GM23338 (cell line): ENCODE results near the gene ATF6. TPM values are rescaled to one million over a fixed set of nuclear protein-coding genes. Genes with fewer than 3 reads are reported as not detected.

Experiments
- ATAC-seq: fragments of 200-7000 bp; cut with Tn5 transposase; 3 replicates; pipeline ENCODE4 v1.9.1; 2020
- DNase-seq: peaks from one replicate; pipeline ENCODE4 v3.0.0-alpha.2; 2015; ENCODE audit warnings: low spot score
- H2AFZ ChIP-seq: fragments of 200-600 bp; sonication (generic); 2 replicates; pipeline ENCODE4 v1.8.0; 2016; ENCODE audit warnings: antibody characterized with exemption, mild to moderate bottlenecking, moderate library complexity
- H3F3A ChIP-seq: fragments of 200-600 bp; sonication (generic); replicated peaks from 2 replicates; pipeline ENCODE4 v1.8.0; 2017; ENCODE audit warnings: antibody characterized with exemption, mixed run types, low read depth
- H3K27ac ChIP-seq: fragments of 200-600 bp; sonication (generic); 2 replicates; pipeline ENCODE4 v1.6.1; 2016; ENCODE audit warnings: low read depth
- H3K27me3 ChIP-seq: fragments of 200-600 bp; sonication (generic); 2 replicates; pipeline ENCODE4 v1.8.0; 2016; ENCODE audit warnings: mild to moderate bottlenecking, mixed run types, moderate library complexity; ENCODE audit not compliant: insufficient read depth
- H3K36me3 ChIP-seq: fragments of 200-600 bp; sonication (generic); 2 replicates; pipeline ENCODE4 v1.8.0; 2016; ENCODE audit warnings: mild to moderate bottlenecking; ENCODE audit not compliant: insufficient read depth
- H3K4me1 ChIP-seq: fragments of 200-600 bp; sonication (generic); 2 replicates; pipeline ENCODE4 v1.8.0; 2016; ENCODE audit warnings: mild to moderate bottlenecking, moderate library complexity; ENCODE audit not compliant: insufficient read depth
- H3K4me2 ChIP-seq: fragments of 200-600 bp; sonication (generic); 2 replicates; pipeline ENCODE4 v1.7.1; 2017; ENCODE audit warnings: mixed run types
- H3K4me3 ChIP-seq: fragments of 200-600 bp; sonication (generic); 2 replicates; pipeline ENCODE4 v1.6.1; 2016; ENCODE audit warnings: mixed run types
- H3K79me2 ChIP-seq: fragments of 200-600 bp; sonication (generic); replicated peaks from 2 replicates; pipeline ENCODE4 v1.8.0; 2017; ENCODE audit warnings: mild to moderate bottlenecking; ENCODE audit not compliant: insufficient read depth
- H3K9me2 ChIP-seq: fragments of 200-600 bp; sonication (generic); 2 replicates; pipeline ENCODE4 v1.8.0; 2017; ENCODE audit not compliant: insufficient read depth
- H4K20me1 ChIP-seq: fragments of 200-600 bp; sonication (generic); replicated peaks from 2 replicates; pipeline ENCODE4 v1.8.0; 2017; ENCODE audit warnings: mild to moderate bottlenecking; ENCODE audit not compliant: insufficient read depth
- H3K27ac Mint-ChIP-seq: 2 replicates; pipeline ENCODE4 v1.8.0; 2020; ENCODE audit warnings: inconsistent platforms, mild to moderate bottlenecking, moderate library complexity, mixed read lengths
- H3K27me3 Mint-ChIP-seq: 3 replicates; pipeline ENCODE4 v1.8.0; 2022; ENCODE audit warnings: low read depth, mild to moderate bottlenecking, moderate library complexity, mixed read lengths, inconsistent platforms; ENCODE audit not compliant: insufficient read depth, poor library complexity
- H3K36me3 Mint-ChIP-seq: 3 replicates; pipeline ENCODE4 v1.8.0; 2021; ENCODE audit warnings: low read depth, mild to moderate bottlenecking, inconsistent platforms, moderate library complexity, mixed read lengths
- H3K4me1 Mint-ChIP-seq: 3 replicates; pipeline ENCODE4 v1.8.0; 2020; ENCODE audit warnings: mild to moderate bottlenecking, inconsistent platforms, mixed read lengths
- H3K4me3 Mint-ChIP-seq: 3 replicates; pipeline ENCODE4 v1.8.0; 2021; ENCODE audit warnings: moderate library complexity, mild to moderate bottlenecking, inconsistent platforms, mixed read lengths
- H3K9me3 Mint-ChIP-seq: 3 replicates; pipeline ENCODE4 v1.8.0; 2020; ENCODE audit warnings: moderate library complexity, mild to moderate bottlenecking, inconsistent platforms, mixed read lengths
- CREB1 ChIP-seq: fragments of 250-450 bp; sonication (Bioruptor Pico); IDR thresholded peaks from 2 replicates; pipeline ENCODE4 v1.5.0; 2020; ENCODE audit warnings: low read depth, mild to moderate bottlenecking, moderate library complexity
- EZH2 ChIP-seq: fragments of 200-600 bp; sonication (generic); IDR thresholded peaks from one replicate; pipeline ENCODE4 v1.8.0; 2017; ENCODE audit warnings: antibody characterized with exemption, mild to moderate bottlenecking, low read depth; ENCODE audit not compliant: unreplicated experiment
- EZH2phosphoT487 ChIP-seq: fragments of 200-600 bp; sonication (generic); IDR thresholded peaks from one replicate; pipeline ENCODE4 v1.8.1; 2018; ENCODE audit warnings: antibody characterized with exemption; ENCODE audit not compliant: unreplicated experiment
- JUNB ChIP-seq: IDR thresholded peaks from one replicate; pipeline ENCODE4 v1.6.1; 2016; ENCODE audit warnings: antibody characterized with exemption; ENCODE audit not compliant: unreplicated experiment
- NANOG ChIP-seq: IDR thresholded peaks from 2 replicates; pipeline ENCODE4 v1.6.1; 2016; ENCODE audit warnings: antibody characterized with exemption, borderline replicate concordance
- POLR2AphosphoS5 ChIP-seq: IDR thresholded peaks from 2 replicates; pipeline ENCODE4 v1.6.1; 2016; ENCODE audit warnings: antibody characterized with exemption, low read depth
- ZNF114 ChIP-seq: fragments of 250-450 bp; sonication (Bioruptor Pico); IDR thresholded peaks from 2 replicates; pipeline ENCODE4 v1.5.0; 2020; ENCODE audit warnings: mild to moderate bottlenecking, moderate library complexity
- ZNF331 ChIP-seq: fragments of 250-450 bp; sonication (Bioruptor Pico); IDR thresholded peaks from 2 replicates; pipeline ENCODE4 v1.5.0; 2020; ENCODE audit warnings: low read depth, mild to moderate bottlenecking, moderate library complexity
- polyA plus RNA-seq: library from polyadenylated mRNA; unstranded; fragments of >200 nt; fragmentation: Nextera tagmentation; extraction: Ambion mirVana; gene quantifications from 2 replicates; pipeline ENCODE4 v1.2.1, GENCODE V29; 2016
- total RNA-seq: library from RNA; depleted of rRNA; stranded (reverse); fragments of >200 nt; shearing (Covaris generic); gene quantifications from 2 replicates; pipeline ENCODE4 v1.2.3, GENCODE V29; 2014
- TF ChIP-seq, protein P1 (sequence below): IDR thresholded peaks from one replicate; pipeline ENCODE4 v1.6.1; 2018; ENCODE audit warnings: antibody characterized with exemption; ENCODE audit not compliant: unreplicated experiment
- TF ChIP-seq, protein P2 (sequence below): IDR thresholded peaks from 2 replicates; pipeline ENCODE4 v1.6.1; 2016; ENCODE audit warnings: antibody characterized with exemption
- TF ChIP-seq, protein P3 (sequence below), 2 experiments: fragments of 200-600 bp in 1 of 2; sonication (generic) in 1 of 2; conservative IDR thresholded peaks; 2 replicates each; pipeline versions ENCODE4 v1.5.1 to v1.6.1; 2016 to 2017; ENCODE audit warnings: antibody characterized with exemption in 2 of 2, low read depth in 2 of 2, mild to moderate bottlenecking in 2 of 2, moderate library complexity in 1 of 2

The ATF6 gene
- total and polyA plus RNA-seq, 2 experiments from 2014 or later, result 5.0 to 13.5 TPM

DNA sequence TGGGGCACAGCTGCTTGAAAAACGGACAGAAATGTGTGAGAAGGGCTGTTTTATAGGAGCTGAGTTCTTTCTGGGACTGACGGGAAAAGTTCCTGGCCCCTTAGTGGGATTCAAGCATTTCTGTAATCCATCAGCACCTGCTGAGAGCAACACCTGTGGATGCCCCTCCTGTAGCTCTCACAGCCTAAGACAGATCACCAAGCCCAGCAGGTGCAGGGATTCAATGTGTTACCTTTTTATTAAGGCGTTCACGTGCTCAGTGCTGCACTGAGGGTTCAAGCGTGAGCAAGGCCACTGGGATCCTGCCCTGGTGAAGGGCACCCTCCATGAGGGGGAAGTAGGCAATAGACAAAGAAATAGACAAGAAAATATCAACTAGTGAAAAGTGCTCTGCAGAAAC is 242.7 kb downstream of the ATF6 start (continued):
- TF ChIP-seq CREB1 (CRISPR knock-in tag), result no peak
- no peak for TF ChIP-seq JUNB
- no peak for TF ChIP-seq EZH2phosphoT487
- TF ChIP-seq, protein P1, sequence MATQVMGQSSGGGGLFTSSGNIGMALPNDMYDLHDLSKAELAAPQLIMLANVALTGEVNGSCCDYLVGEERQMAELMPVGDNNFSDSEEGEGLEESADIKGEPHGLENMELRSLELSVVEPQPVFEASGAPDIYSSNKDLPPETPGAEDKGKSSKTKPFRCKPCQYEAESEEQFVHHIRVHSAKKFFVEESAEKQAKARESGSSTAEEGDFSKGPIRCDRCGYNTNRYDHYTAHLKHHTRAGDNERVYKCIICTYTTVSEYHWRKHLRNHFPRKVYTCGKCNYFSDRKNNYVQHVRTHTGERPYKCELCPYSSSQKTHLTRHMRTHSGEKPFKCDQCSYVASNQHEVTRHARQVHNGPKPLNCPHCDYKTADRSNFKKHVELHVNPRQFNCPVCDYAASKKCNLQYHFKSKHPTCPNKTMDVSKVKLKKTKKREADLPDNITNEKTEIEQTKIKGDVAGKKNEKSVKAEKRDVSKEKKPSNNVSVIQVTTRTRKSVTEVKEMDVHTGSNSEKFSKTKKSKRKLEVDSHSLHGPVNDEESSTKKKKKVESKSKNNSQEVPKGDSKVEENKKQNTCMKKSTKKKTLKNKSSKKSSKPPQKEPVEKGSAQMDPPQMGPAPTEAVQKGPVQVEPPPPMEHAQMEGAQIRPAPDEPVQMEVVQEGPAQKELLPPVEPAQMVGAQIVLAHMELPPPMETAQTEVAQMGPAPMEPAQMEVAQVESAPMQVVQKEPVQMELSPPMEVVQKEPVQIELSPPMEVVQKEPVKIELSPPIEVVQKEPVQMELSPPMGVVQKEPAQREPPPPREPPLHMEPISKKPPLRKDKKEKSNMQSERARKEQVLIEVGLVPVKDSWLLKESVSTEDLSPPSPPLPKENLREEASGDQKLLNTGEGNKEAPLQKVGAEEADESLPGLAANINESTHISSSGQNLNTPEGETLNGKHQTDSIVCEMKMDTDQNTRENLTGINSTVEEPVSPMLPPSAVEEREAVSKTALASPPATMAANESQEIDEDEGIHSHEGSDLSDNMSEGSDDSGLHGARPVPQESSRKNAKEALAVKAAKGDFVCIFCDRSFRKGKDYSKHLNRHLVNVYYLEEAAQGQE, result no peak
- TF ChIP-seq NANOG, result no peak
- TF ChIP-seq, protein P2, sequence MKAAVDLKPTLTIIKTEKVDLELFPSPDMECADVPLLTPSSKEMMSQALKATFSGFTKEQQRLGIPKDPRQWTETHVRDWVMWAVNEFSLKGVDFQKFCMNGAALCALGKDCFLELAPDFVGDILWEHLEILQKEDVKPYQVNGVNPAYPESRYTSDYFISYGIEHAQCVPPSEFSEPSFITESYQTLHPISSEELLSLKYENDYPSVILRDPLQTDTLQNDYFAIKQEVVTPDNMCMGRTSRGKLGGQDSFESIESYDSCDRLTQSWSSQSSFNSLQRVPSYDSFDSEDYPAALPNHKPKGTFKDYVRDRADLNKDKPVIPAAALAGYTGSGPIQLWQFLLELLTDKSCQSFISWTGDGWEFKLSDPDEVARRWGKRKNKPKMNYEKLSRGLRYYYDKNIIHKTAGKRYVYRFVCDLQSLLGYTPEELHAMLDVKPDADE, result no peak

DNA sequence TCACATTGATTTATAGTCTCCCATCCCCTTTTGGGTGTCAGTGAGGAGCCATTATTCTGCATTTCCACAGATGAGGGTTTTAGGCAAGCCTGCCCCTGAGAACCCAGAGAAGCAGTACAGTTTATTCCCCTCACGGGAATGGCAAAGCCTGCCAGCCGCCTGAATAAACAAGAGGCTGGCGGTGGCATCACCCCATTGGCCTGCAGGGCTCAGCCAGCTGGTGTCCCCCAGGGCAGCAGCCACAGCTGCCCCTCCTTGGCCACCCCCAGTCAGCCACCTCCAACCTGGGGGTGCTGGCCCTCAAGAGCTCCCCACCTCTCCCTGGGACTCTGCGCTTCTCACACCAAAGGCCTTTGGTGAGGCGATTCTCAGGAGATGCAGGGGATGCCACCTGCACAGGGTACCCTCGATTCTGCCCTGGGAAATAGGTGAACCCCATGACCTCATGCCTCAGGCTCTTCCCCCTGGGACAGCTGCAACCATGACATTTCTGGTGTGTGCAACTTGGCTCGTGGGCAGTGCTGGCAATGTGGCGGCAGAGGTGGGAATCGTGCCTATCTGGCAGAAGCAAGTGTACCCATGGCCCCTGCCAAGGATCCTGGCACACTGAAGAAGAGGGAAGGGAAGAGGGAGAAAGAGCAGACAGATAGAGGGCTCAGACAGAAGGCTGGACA is 243.5 kb downstream of the ATF6 start:
- DNase-seq (no peak), ATAC-seq (no peak)
- Histone ChIP-seq H3K27me3 (no peaks in the 10 kb centered on the region), H4K20me1 (no peaks in the 10 kb centered on the region), H3K4me3 (no peak overlapping the region), H3K4me2 (no peak overlapping the region), H2AFZ (no peak overlapping the region), H3K27ac (no peak overlapping the region), H3K9me2 (no peaks in the 10 kb centered on the region), H3K36me3 (no peaks in the 10 kb centered on the region), H3K4me1 (peaks cover 10% of the 10 kb centered on the region; the same call in 1 of the 2 replicates), H3K79me2 (no peaks in the 10 kb centered on the region), H3F3A (no peaks in the 10 kb centered on the region)
- TF ChIP-seq, protein P3, sequence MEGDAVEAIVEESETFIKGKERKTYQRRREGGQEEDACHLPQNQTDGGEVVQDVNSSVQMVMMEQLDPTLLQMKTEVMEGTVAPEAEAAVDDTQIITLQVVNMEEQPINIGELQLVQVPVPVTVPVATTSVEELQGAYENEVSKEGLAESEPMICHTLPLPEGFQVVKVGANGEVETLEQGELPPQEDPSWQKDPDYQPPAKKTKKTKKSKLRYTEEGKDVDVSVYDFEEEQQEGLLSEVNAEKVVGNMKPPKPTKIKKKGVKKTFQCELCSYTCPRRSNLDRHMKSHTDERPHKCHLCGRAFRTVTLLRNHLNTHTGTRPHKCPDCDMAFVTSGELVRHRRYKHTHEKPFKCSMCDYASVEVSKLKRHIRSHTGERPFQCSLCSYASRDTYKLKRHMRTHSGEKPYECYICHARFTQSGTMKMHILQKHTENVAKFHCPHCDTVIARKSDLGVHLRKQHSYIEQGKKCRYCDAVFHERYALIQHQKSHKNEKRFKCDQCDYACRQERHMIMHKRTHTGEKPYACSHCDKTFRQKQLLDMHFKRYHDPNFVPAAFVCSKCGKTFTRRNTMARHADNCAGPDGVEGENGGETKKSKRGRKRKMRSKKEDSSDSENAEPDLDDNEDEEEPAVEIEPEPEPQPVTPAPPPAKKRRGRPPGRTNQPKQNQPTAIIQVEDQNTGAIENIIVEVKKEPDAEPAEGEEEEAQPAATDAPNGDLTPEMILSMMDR (conservative IDR thresholded peaks at IDR 0.05; ENCODE audit: low read depth in 2 of 2), result no peak
- no peak for TF ChIP-seq JUNB
- no peak for TF ChIP-seq CREB1 (CRISPR knock-in tag)
- TF ChIP-seq ZNF114, result no peak
- TF ChIP-seq EZH2phosphoT487, result no peak
- no peak for TF ChIP-seq ZNF331 (CRISPR knock-in tag)
- no peak for TF ChIP-seq EZH2
- TF ChIP-seq POLR2AphosphoS5, result no peak
- TF ChIP-seq, protein P1, result no peak
- TF ChIP-seq, protein P2, result no peak
- Mint-ChIP-seq H3K9me3 (peaks cover 3% of the 10 kb centered on the region; the same call in 2 of the 3 replicates), H3K27me3 (peaks cover 3% of the 10 kb centered on the region), H3K36me3 (peaks cover 13% of the 10 kb centered on the region; the same call in 1 of the 3 replicates), H3K4me1 (peaks cover 27% of the 10 kb centered on the region), H3K4me3 (no peak overlapping the region), H3K27ac (no peak overlapping the region)
